D721Med (cell line): ENCODE results near the gene OR2AE1.
"Not testable (repeated sequence)": the region's sequence is repeated elsewhere in the genome, so short reads cannot be mapped to it uniquely, and the experiment has no call there.

Experiments
- DNase-seq: peaks from one replicate; pipeline ENCODE4 v3.0.0; 2011; ENCODE audit warnings: low spot score; ENCODE audit not compliant: insufficient read length
- FAIRE-seq: peaks from 2 replicates; lab custom pipeline; 2011; peaks lifted over from hg19 to GRCh38; lab: Jason Lieb, UNC
- TF ChIP-seq, protein P1 (sequence below): IDR thresholded peaks from 2 replicates; pipeline ENCODE4 v1.5.1; 2012; ENCODE audit warnings: mild to moderate bottlenecking, control low read depth; ENCODE audit not compliant: insufficient read depth; ENCODE audit errors: missing control alignments

The OR2AE1 gene

DNA sequence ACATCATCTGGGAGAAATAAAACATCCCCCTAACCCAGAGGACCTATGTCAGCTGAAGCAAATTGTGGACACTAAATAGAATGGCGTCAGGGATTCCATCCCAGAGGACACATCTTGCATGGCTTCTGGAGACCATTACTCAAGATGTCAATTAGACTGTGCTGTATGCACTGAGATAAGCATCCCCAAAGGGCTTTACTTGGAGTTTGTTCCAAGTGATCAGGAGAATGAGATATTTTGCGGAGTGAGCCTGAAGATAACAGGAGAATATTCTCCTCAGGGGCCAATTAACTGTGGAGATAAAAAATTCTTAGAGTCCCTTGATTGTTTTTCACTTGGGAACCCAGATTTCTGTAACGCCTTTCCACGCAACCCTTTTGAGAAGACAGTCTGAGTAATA, 4.5 kb upstream of the OR2AE1 start:
- no peak for FAIRE-seq
- no peak for DNase-seq
- TF ChIP-seq, protein P1, sequence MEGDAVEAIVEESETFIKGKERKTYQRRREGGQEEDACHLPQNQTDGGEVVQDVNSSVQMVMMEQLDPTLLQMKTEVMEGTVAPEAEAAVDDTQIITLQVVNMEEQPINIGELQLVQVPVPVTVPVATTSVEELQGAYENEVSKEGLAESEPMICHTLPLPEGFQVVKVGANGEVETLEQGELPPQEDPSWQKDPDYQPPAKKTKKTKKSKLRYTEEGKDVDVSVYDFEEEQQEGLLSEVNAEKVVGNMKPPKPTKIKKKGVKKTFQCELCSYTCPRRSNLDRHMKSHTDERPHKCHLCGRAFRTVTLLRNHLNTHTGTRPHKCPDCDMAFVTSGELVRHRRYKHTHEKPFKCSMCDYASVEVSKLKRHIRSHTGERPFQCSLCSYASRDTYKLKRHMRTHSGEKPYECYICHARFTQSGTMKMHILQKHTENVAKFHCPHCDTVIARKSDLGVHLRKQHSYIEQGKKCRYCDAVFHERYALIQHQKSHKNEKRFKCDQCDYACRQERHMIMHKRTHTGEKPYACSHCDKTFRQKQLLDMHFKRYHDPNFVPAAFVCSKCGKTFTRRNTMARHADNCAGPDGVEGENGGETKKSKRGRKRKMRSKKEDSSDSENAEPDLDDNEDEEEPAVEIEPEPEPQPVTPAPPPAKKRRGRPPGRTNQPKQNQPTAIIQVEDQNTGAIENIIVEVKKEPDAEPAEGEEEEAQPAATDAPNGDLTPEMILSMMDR = no peak

DNA sequence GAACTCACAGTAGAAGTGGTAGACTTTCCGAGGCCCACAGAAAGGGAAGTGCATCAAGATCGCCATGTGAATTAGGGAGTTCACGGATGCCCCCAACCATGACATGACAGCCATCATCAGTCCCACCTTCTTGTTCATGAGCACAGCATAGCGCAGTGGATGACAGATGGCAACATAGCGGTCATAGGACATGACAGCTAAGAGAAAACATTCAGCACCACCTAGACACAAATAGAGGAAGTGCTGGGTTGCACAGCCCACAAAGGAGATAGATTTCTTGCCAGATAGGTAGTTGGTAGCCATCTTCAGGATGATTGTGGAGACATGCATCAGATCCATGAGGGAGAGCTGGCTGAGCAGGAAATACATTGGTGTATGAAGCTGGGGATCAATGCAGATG, 342 bp downstream of the OR2AE1 start:
- TF ChIP-seq, protein P1 = no peak
- no peak for FAIRE-seq
- no peak for DNase-seq

DNA sequence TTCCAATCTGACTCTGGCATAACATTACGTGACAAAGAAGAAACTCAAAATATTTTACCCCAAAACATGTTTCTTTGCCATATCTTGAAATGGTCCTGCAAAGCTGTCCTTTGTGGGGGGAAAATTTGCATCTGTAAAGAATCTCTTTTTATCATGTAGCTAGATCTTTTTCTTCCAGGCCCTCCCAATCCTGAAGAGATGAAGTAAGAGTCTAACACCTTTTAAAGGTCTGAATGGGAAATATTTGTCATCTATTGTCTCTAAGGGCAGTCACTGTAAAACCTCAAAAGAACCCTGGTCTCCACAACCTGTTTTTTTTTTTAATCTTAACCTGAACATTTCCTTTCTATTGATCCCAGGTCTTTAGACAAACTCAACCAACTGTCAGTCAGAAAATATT, 8.6 kb downstream of the OR2AE1 start:
- DNase-seq (no peak), FAIRE-seq (no peak)
- TF ChIP-seq, protein P1 = no peak

DNA sequence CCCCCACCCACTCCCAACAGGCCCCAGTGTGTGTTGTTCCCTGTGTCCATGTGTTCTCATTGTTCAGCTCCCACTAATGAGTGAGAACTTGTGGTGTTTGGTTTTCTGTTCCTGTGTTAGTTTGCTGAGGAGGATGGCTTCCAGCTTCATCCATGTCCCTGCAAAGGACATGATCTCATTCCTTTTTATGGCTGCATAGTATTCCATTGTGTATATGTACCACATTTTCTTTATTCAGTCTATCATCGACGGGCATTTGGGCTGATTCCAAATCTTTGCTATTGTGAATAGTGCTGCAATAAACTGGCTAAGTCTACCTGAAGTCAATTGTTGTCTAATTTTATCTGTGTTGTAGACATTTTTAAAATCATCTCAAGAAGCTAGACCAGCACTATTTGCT, 9.4 kb downstream of the OR2AE1 start:
- not testable (repeated sequence) for DNase-seq, FAIRE-seq

DNA sequence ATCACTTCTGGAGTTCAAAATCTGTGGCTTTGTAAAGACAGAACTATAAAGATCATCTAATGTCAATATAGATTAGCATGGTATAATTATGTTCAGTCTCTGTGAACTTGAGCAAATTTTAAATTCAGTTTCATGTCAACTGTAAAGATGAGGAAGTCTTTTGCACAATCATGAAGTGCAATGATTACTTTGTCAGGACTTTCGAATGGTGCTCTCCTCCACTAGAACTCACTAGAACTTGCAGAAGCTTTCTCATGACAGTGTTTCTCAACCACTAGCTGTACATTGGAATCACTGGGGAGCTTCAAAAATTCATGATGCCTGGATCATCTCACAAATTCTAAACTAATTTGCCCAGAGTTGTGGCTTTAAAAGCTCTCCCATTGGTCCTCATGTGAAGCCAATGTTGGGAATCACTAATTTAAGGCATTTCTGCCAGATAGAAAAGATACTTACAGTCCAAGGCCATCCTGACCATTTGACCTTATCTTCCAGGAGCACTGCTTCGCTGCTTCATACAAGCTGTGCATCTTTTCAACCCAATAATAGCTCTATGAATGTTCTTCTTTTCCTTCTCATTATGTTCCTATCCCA, 12.9 kb downstream of the OR2AE1 start:
- DNase-seq (no peak), FAIRE-seq (no peak)
- TF ChIP-seq, protein P1 = no peak

DNA sequence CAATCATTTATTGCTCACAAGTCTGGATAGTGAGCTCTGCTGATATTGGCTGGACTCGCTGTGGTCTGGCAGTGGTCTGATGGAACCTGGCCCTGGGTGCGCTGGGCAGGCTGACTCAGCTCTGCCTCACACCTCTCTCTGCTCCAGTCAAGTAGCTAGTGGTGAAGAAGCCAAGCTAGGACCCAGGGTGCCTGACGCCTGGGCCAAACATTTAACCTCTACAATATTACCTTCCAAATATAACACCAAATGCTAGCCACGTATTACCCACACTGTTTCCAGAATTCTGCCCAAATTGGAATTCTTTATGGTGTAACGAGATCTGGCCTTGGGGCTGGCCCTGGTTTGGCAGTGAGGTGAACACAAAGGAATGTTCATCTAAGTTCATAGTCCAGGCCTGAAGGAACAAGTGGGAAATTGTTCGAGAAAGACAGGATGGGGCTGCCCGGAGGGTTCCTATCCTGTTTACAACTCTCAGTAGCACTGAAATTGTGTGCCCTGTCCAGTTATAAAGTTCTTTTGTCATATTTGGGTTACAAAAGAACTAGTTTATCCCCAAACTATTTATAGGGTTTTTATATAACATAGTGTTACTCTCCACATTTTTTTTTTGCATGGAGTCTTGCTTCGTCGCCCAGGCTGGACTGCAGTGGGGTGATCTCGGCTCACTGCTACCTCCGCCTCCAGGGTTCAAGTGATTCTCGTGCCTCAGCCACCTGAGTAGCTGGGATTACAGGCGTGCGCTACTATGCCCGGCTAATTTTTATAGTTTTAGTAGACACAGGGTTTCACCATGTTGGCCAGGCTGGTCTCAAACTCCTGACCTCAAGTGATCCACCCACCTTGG, 16.3 kb downstream of the OR2AE1 start:
- TF ChIP-seq, protein P1 = no peak
- FAIRE-seq (no peak), DNase-seq (no peak)

DNA sequence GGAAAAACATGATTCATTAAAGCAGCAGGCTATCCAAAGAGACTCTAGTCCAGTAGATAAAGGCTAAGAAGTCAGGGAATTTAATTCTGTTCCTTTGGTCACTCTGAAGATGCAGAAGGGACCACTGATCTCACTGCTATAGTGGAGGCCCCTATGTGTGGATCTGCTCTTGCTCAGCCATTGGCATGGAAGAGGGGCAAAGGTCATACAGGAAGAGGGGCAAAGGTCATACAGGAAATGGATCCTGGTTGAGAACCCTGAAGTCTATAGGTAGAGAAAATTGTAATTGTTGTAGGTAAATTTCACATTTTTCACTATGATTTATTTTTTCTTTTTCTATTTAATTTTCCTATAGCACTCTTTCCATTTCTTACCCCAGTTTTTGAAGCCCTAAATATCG, 21.6 kb downstream of the OR2AE1 start:
- TF ChIP-seq, protein P1 = no peak
- no peak for FAIRE-seq
- no peak for DNase-seq
